Upper lobe of left lung (tissue), 6 donors: ENCODE results near the gene EXOC6B. TPM values are rescaled to one million over a fixed set of nuclear protein-coding genes. Genes with fewer than 3 reads are reported as not detected.

Source experiments
- ATAC-seq, 2 donors: fragments of 200-7000 bp; cut with Tn5 transposase; one replicate each; pipeline ENCODE4 v1.9.1; 2022; ENCODE audit warnings: mild to moderate bottlenecking in 2 of 2, moderate library complexity in 2 of 2; ENCODE audit not compliant: low FRiP score in 2 of 2
- DNase-seq, 2 donors: peaks; one replicate each; pipeline ENCODE4 v3.0.0-alpha.2; 2019 to 2020
- H3K27ac ChIP-seq, 4 donors: fragments of 200-600 bp; sonication (generic); one replicate each; pipeline ENCODE4 v1.5.1; 2016 to 2019
- H3K27me3 ChIP-seq, 4 donors: fragments of 200-600 bp; sonication (generic); one replicate each; pipeline ENCODE4 v1.5.1; 2017 to 2019
- H3K36me3 ChIP-seq, 4 donors: fragments of 200-600 bp; sonication (generic); one replicate each; pipeline ENCODE4 v1.5.1; 2016 to 2019
- H3K4me1 ChIP-seq, 4 donors: fragments of 200-600 bp; sonication (generic); one replicate each; pipeline ENCODE4 v1.5.1; 2018 to 2019
- H3K4me3 ChIP-seq, 4 donors: fragments of 200-600 bp; sonication (generic); one replicate each; pipeline ENCODE4 v1.5.1; 2017 to 2019; ENCODE audit warnings: mild to moderate bottlenecking in 2 of 4, moderate library complexity in 1 of 4
- H3K9me3 ChIP-seq, 4 donors: fragments of 200-600 bp; sonication (generic); one replicate each; pipeline ENCODE4 v1.5.1; 2018 to 2019
- CTCF ChIP-seq, 6 experiments: fragments of 450-650 bp in 4 of 6; fragments of 200-600 bp in 2 of 6; sonication (generic) in 2 of 6; IDR thresholded peaks; one replicate each; pipeline ENCODE4 v1.5.1; 2016 to 2019; ENCODE audit warnings: antibody characterized with exemption in 6 of 6
- EP300 ChIP-seq, 4 donors: sonication (generic); formaldehyde crosslinking; IDR thresholded peaks; one replicate each; pipeline ENCODE4 v1.5.1; 2017; ENCODE audit warnings: antibody characterized with exemption in 4 of 4, control low read depth in 2 of 4
- POLR2A ChIP-seq, 4 donors: fragments of 450-650 bp; IDR thresholded peaks; one replicate each; pipeline ENCODE4 v1.5.1; 2016 to 2017; ENCODE audit warnings: antibody characterized with exemption in 4 of 4, mild to moderate bottlenecking in 2 of 4
- POLR2AphosphoS5 ChIP-seq, 2 donors: sonication (generic); formaldehyde crosslinking; IDR thresholded peaks; one replicate each; pipeline ENCODE4 v1.5.1; 2017; ENCODE audit warnings: antibody characterized with exemption in 2 of 2
- WGBS, 2 donors: methylation state at CpG; one replicate each; pipeline ENCODE4 v1.1.5; 2017 to 2018; 5-methylcytosine and 5-hydroxymethylcytosine counted together
- total RNA-seq, 6 donors: library from RNA; depleted of rRNA in 4 of 6; stranded (reverse); fragments of >200 nt in 4 of 6; gene quantifications; one replicate each; pipeline versions ENCODE4 v1.1.0 to v1.2.1, GENCODE V29; 2016 to 2021
- donor health status: DM: no; HTN: no; CAD: no; lungs with moderate emphysema.
- donor health status: DM: no; HTN: yes; CAD: no; lungs with severe emphysema.

The EXOC6B gene
- total RNA-seq, 6 donors from 2014 or later = 11.0 to 56.6 (median 24.0) TPM

DNA sequence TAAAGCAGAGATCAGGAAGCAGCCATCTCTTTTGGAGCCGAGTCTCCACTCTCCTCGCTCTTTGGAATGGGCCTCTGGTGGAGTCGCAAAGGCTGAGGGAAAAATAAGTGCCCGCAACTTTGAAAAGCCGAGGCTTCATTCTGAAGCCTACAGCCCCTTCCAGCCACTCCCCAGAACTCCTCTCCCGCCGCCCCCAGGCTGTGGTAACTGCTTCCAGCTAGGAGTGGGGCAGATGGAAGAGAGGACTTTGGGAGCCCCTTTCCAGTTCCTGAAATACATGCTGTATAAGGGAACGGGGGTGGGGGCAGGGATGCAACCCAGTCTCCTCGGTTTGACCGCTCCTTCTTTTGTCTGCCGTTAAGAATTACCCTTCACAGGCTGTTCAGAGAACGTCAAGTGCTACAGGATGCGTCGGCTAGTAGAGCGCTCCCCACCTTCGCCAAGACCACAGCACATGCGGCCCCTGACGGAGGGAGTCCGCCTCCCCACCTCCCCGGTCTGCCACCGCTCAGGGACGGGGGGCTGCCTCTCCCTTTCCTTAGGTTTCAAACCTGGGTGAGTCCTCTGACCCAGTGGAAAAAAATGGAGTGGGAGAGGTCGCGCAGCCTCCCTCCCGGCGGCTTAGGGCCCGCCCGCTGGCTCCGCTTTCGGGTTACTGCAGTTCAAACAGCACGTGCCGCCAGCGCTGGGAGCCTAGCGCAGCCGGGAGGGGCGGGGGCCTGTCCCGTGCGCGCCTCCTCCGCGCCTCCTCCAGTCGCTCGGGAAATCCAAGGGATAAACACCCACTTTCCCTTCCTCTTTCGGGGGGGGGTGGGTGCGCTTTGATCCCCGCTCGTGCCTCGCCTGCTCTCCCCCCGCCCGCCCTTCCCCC, 683.0 kb downstream of the EXOC6B start:
- peak; percentile 51 to 88 for DNase-seq
- Histone ChIP-seq H3K36me3 (no peaks in the 10 kb centered on the region), H3K27me3 (peaks cover 0 to 46% (median 27%) of the 10 kb centered on the region in 4 donors), H3K4me3 (peak overlapping the region in 3 of 4 donors; percentile 22 to 61 (median 45)), H3K27ac (peak overlapping the region in 2 of 4 donors; percentile 37 to 66), H3K4me1 (peaks cover 44 to 61% (median 52%) of the 10 kb centered on the region in 4 donors), H3K9me3 (no peaks in the 10 kb centered on the region)
- ATAC-seq = peak in 1 of 2 donors; percentile 76
- 21 to 43% methylated on average over 24 to 43 of the region's 50 CpGs for WGBS, 2 donors
- no peak for TF ChIP-seq CTCF (IDR thresholded peaks at IDR 0.05)
- no peak for TF ChIP-seq EP300 (IDR thresholded peaks at IDR 0.05)
- no peak for TF ChIP-seq POLR2A (IDR thresholded peaks at IDR 0.05)
- TF ChIP-seq POLR2AphosphoS5 (IDR thresholded peaks at IDR 0.05) = peak in 1 of 2 donors; percentile 40

DNA sequence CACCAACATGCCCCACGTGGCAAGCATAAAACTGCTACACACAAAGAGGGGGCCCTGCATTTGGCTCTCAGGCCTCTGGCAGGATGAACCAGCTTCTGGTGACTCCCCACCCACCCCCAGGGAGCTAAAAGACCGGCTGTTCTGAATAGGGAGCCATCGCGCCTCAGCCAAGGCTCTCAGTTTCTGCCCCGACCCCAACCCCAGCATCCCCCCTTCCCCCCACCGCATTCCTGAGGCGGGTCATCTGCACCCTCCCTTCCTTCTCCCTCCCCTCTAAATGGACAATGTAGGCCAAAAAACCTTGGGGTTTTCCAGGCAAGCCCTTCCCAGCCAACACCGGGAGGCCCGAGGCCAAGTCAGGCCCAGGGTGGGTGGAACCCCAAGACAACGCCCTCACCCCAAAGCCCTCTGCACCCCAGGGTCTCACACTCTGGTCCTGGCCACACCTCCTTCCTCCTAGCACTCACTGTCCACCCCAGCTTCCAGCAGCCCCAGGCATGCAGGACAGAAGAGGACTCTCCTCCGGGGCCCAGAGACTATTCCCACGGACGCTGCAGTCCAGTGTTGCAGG, 683.9 kb downstream of the EXOC6B start:
- ATAC-seq = no peak
- H3K27ac ChIP-seq = no peak overlapping the region

GRCh38 chr2:72141032-72141645, 684.7 kb downstream of the EXOC6B start:
- 87 to 92% methylated on average over 1 to 5 of the region's 5 CpGs for WGBS, 2 donors
- peak in 1 of 2 donors; percentile 65 for DNase-seq
- H3K27me3 ChIP-seq = peaks cover 0 to 29% (median 13%) of the 10 kb centered on the region in 4 donors
- no peak overlapping the region for H3K27ac ChIP-seq
- no peaks in the 10 kb centered on the region for H3K9me3 ChIP-seq
- no peak for ATAC-seq
- no peak overlapping the region for H3K4me3 ChIP-seq
- H3K4me1 ChIP-seq = peaks cover 36 to 50% (median 44%) of the 10 kb centered on the region in 4 donors
- no peaks in the 10 kb centered on the region for H3K36me3 ChIP-seq
- TF ChIP-seq CTCF (IDR thresholded peaks at IDR 0.05) = no peak
- TF ChIP-seq POLR2A (IDR thresholded peaks at IDR 0.05) = no peak
- no peak for TF ChIP-seq EP300 (IDR thresholded peaks at IDR 0.05)
- no peak for TF ChIP-seq POLR2AphosphoS5 (IDR thresholded peaks at IDR 0.05)

More for the DNA sequence above, 683.9 kb downstream of the EXOC6B start:
- Histone ChIP-seq H3K9me3 (no peaks in the 10 kb centered on the region), H3K4me3 (no peak overlapping the region), H3K27me3 (peaks cover 0 to 37% (median 19%) of the 10 kb centered on the region in 4 donors), H3K36me3 (no peaks in the 10 kb centered on the region), H3K4me1 (peaks cover 39 to 58% (median 48%) of the 10 kb centered on the region in 4 donors)
- 84 to 91% methylated on average over 11 to 13 of the region's 13 CpGs for WGBS, 2 donors
- no peak for TF ChIP-seq EP300 (IDR thresholded peaks at IDR 0.05)
- no peak for TF ChIP-seq POLR2A (IDR thresholded peaks at IDR 0.05)
- TF ChIP-seq POLR2AphosphoS5 (IDR thresholded peaks at IDR 0.05) = no peak
- TF ChIP-seq CTCF (IDR thresholded peaks at IDR 0.05) = no peak
- no peak for DNase-seq

- ATAC-seq (no peak), DNase-seq (no peak)
- 97 to 100% methylated on average over 4 of the region's 4 CpGs for WGBS, 2 donors
- H3K4me1 ChIP-seq = peaks cover 34 to 44% (median 40%) of the 10 kb centered on the region in 4 donors
- no peak overlapping the region for H3K27ac ChIP-seq
- TF ChIP-seq POLR2AphosphoS5 (IDR thresholded peaks at IDR 0.05) (no peak), EP300 (IDR thresholded peaks at IDR 0.05) (no peak)
- H3K9me3 ChIP-seq = no peaks in the 10 kb centered on the region
- H3K27me3 ChIP-seq = peaks cover 0 to 24% (median 10%) of the 10 kb centered on the region in 4 donors
- H3K4me3 ChIP-seq = no peak overlapping the region
- no peaks in the 10 kb centered on the region for H3K36me3 ChIP-seq
Measured at GRCh38 chr2:72140621-72140960, 685.2 kb downstream of the EXOC6B start.
